Activated CD8-positive, alpha-beta memory T cell treated with anti-CD3 and anti-CD28 coated beads, Interleukin-2, amount 50 U/mL, for 24 hours (primary cell): Measurements from ENCODE around the gene SHANK1.
A peak's percentile ranks its signal among the peaks of the same experiment; 100 is the strongest.

Experiments
- DNase-seq: peaks from one replicate; pipeline ENCODE4 v3.0.0-alpha.2; 2020; ENCODE audit errors: extremely low read depth

SHANK1 gene

DNA sequence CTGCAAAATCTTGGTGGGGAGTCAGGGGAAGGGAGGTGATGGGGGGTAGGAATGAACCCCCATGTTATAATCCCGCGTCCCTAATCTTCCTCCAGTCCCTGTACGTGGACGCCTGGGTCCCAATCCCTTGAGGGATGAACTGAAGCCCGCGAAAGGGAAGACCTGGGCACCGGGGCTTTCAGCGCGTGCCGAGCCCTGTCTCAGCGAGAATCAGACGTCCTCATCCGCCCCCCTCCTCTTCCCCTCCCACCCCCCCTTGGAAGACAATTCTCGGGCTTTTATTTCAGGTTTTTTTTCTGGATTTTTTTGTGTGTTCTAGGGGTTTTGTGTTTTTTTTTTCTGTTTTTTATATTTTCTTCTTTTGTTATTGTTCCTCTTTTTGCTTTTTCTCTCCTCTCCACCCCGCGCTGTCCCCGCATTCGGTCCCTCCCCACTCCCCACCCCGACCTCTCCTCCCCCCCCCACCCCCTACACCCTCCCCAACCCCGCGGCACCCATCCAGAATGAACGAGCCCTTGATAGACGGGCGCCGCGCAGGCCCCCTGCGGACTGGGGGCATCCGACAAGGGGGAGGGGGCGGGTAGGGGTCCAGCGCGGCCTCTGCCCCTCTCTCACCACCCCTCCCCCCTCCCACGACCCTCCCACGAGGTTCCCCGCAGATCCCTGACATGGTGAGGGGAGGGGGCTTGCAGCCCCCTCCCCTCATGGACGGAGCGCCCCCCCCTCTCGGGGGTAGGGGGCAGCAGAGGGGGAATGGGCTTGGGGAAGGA, 60.1 kb downstream of the SHANK1 start:
- DNase-seq: no peak

DNA sequence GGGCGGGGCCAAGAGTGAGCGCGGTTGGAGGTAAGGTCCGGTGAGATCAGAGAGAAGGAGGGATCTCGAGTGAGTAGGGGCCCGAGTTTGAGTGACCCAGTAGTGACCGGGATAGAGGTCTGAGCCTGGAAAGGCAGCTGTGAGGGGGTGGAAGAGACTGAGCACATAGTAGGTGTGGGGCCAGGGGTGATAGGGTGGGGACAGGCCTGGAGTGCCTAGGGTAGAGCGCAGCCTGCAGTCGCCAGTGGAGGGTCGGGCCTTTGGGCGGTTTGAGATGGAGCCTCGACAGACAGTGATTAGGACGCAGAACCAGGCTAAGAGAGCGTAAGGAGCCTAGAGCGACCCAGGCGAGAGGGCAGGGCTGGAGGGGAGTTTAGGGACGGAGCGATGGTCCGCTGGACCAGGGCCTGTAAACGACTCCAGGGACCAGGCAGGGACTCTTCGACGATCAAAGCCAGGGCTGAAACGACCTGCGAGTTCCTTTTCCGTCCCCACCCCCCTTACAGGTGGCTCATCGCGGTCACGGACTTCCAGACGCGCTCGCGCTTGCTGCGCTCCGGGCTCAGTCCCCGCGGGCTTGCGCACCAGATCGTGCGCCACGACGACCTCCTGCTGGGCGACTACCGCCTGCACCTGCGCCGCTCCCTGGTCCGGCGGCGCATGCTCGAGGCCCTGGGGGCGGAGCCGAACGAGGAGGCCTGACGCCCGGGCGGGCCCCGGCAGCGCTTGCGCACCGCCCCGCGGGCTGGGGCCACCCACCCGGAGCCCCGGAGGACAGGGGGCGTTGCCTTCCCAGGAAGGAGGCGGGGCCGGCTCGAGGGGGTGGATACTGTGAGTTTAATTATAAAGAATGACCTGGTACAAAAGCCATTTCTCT, 60.9 kb downstream of the SHANK1 start:
- DNase-seq: no peak

GRCh38 chr19:50657712-50658440, 61.7 kb downstream of the SHANK1 start:
- DNase-seq: peak; percentile 69

- no peak for DNase-seq
These were observed 62.4 kb downstream of the SHANK1 start for GRCh38 chr19:50657222-50657669.

DNA sequence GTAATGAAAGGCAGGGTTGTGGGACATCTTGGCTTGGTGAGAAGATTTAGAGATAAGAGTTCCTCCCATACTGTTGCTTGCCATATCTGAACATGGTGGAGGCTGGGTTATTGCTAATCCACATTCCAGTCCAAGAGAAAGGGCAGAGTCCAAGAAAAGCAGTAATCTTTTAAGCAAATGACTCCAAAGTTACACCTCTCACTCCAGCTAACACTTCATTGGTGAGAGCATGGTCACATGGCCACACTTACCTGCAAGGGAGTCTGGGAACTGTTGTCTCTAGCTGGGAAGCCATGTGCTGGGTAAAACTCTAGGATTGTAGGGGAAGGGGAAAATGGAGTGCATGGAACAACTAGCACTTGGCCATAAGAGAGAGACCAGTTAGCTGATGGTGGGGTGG, 64.7 kb downstream of the SHANK1 start:
- DNase-seq: no peak

- no peak for DNase-seq
These were observed 66.9 kb downstream of the SHANK1 start for GRCh38 chr19:50652722-50653121.

- no peak for DNase-seq
These were observed 68.4 kb downstream of the SHANK1 start for GRCh38 chr19:50651174-50651573.

- no peak for DNase-seq
These were observed 69.9 kb downstream of the SHANK1 start, which contains the start of gene C19orf81 for GRCh38 chr19:50649433-50650391. Gene C19orf81, plus strand, starts transcription at chr19:50649445. Its CDS starts 0 bp downstream, at chr19:50649445.

DNA sequence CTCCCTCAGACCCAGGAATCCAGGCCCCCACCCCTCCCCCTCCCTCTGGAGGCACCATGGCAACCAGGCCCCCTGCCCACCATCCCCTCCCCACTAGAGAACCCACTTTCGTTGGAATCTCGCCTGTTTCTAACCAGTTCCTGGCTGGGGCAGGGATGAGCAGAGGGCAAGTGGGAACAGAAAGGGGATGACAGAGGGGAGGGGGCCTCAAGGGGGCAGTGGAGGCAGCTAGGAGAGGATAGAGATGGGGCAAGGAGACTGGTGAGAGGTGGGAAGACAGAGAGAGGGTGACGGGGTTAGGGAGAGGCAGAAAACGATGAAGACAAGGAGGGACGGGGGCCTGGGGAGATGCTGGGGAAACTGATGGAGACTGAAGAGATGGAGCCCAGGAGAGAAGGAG, 70.9 kb downstream of the SHANK1 start:
- no peak for DNase-seq

DNA sequence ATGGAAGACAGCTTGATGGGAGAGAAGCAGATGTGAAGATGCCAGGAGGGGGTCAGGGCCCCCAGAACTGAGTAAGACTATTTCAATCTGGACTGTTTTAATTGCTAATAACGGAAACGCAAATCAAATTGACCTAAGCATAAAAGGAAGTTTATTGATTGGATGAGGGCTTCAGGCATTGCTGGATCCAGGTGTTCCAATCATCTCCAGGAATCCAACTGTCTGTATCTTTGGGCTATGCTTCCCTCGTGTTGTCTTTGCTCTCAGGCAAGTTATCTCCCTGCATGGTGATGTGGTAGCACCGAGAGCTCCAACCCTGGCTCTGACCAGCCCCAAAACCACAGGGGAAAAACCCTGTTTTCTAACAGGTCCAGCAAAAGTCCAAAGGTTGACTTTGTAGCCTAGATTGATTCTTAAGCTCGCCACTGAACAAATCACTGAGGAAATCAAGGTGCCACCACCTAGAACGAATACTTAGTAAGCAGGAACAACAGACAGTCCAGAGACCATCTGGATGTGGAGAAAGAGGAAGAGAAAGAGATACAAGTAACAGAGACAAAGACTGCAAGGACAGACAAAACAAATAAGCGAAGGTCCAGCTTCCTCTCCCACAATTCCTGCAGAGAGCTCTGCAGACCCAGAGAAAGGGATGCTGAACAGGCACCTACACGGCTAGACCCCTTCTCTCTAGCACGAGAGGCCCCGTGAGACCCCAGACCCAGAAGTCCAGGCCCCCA, 71.6 kb downstream of the SHANK1 start:
- no peak for DNase-seq

DNA sequence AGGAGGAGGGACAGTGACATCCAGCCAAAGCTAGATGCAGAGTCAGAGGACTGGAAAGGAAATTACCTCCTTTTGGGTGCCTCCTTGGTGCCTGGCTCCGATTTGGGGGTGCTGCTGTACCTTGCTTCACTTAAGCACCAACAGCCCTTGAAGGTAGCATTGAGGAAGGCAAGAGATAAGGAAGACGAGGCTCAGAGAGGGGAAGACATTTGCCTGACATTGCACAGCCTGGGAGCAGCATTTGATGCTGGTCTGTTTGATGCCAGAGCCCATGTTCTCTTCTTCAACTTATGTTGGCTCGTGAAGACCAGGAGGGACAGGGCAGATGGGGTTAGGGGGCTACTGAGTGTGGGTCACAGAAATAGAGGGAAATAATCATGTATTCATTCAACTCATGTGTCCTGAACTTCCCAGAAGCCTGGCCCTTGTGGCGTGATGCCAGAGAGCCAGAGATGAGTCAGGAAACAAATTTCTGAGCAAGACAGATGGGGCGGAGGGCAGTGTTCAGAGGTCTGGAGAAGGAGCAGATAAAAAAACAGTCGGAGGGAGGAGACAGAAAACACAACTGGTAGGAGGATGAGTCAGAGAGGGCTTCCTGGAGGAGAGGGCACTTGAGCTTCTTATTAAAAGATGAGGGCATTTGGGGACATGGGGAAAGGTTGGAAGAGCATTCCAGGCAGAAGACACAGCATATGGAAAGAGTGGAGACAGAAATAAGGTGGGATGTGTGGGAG, 73.4 kb downstream of the SHANK1 start:
- no peak for DNase-seq

GRCh38 chr19:50645107-50645506, 74.5 kb downstream of the SHANK1 start:
- no peak for DNase-seq

GRCh38 chr19:50644315-50644915, 75.2 kb downstream of the SHANK1 start:
- no peak for DNase-seq

GRCh38 chr19:50640368-50640767, 79.2 kb downstream of the SHANK1 start:
- DNase-seq: no peak

DNA sequence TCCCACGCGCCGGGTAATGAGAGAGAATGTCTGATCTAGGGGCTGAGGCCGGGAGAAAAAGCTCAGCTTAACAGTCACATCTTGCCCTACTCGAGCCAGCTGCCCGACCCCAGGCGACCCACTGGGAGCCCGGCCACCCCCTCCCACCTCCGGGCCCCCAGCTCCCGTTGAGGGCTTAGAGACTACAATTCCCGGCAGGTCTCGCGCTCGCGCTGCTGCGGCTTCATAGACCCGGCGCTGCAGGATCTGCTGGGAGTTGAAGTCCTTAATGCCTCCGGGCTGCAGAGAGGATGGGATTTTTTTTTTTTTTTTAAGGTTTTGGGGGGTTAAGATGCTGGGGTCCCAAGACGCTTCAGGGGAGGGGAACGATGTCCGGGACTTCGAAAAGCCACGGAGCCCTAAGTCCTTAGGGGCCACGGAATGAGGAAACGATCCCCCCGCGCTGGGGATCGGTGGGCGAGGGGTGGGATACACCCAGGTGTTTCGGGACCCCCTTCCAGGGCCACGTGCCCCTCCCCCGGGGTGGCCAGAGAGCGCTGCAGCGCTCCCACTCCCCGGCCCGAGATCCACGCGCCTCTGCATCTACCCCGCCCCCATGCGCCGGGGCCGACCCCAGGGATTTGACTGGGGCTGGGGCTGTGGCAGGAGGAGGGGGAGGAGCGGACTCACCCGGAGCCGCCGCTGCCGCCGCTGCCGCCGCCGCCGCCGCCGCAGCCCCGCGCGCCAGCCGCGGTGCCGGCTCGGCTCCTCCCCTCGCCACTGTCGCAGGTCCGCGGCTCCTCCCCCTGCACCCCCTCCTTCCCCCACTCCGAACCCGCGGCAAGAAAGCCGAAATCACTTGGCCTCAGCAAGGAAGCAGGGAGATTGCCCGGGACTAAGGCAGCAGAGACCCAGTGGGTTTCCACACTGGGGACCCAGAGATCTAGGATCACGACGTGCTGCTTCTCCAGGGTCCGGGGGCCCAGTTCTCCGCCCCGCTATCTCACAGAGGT, 80.2 kb downstream of the SHANK1 start, which contains the start of gene SYT3:
Gene SYT3, minus strand, starts transcription at position 761 of the 992 bp plus-strand sequence. CDS start 2,470 bp downstream, outside the sequence.
- DNase-seq: no peak

DNA sequence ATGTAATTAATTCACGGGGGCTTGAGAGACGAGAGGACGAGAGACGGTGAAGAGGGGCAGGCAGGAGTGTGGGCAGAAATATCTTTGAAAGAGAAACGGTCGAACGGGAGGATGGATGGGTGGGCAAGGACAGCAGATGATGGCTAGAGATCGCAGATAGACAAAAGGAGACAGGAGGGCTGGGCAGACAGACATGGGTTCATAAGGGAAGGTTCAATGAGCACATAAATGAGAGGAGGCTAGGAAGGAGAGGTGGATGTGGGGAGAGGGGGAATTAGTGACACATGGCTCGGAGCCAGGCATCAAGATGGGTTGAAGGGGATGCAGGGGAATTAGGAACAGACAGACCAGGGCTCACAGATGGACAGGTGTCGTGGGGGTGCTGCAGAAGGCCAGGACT, 81.0 kb downstream of the SHANK1 start:
- no peak for DNase-seq

DNA sequence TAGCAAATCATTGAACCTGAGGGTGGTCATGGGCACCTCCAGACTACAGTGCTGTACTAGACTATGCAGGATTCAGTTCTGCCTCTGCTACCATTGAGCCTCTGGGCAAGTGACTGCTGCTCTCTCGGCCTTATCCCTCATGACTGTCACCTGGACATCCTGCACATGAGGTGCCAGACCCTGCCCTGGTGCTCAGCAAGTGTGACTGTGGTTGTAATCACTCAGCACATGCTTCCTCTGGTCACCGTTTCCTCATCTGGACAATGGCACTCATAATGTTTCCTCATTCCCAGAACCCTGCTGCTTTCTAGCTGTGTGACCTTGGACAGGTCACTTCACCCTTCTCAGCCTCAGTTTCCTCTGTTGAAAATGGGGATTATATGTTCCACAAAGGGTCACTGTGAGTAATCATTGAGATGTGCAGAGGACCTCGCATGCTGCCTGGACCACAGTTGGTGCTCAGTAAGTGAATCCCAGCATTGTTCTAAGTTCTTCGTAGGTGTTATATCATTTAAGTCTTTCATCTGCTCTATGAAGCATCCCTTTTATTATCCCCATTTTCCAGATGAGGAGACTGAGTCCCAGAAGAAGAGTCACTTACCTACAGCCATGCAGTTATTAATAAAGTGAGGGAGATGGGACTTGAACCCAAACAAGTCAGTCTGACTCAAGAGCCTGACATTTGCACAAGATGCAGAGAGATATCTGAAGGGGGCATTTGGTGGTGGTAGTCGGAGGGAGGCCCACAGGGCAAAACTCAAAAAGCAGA, 83.1 kb downstream of the SHANK1 start:
- DNase-seq: no peak
